C4-2B (cell line): Measurements from ENCODE around the gene GJB4.

Source experiments
- ZFX ChIP-seq: fragments of 450-650 bp; IDR thresholded peaks from 2 replicates; pipeline ENCODE4 v1.6.1; 2017
- TF ChIP-seq, protein P1 (sequence below): fragments of 450-650 bp; conservative IDR thresholded peaks from 2 replicates; pipeline ENCODE4 v1.5.1; 2017; ENCODE audit warnings: mild to moderate bottlenecking

DNA sequence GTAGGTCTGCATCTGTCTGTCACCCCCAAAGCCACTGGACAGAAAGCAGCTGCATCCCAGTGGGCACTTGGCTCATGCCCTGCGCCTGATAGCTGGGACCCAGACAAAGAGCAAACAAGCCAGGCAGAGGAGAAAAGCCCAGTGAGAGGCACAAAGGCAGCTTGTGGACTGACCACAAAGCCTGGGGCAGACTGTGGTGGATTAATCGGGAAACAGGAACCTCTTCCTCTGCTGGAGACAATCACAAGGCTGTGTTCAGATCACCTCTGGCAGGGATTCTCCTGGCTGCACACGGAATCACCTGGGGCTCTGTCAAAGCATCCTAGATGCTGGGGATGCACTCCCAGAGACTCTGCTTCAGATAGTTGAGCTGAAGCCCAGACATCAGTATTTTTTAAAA, 19.9 kb upstream of the GJB4 start:
- TF ChIP-seq, protein P1, sequence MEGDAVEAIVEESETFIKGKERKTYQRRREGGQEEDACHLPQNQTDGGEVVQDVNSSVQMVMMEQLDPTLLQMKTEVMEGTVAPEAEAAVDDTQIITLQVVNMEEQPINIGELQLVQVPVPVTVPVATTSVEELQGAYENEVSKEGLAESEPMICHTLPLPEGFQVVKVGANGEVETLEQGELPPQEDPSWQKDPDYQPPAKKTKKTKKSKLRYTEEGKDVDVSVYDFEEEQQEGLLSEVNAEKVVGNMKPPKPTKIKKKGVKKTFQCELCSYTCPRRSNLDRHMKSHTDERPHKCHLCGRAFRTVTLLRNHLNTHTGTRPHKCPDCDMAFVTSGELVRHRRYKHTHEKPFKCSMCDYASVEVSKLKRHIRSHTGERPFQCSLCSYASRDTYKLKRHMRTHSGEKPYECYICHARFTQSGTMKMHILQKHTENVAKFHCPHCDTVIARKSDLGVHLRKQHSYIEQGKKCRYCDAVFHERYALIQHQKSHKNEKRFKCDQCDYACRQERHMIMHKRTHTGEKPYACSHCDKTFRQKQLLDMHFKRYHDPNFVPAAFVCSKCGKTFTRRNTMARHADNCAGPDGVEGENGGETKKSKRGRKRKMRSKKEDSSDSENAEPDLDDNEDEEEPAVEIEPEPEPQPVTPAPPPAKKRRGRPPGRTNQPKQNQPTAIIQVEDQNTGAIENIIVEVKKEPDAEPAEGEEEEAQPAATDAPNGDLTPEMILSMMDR, result no peak
- TF ChIP-seq ZFX, result no peak
